Adrenal gland (tissue), 12 donors: ENCODE data around the gene TNMD. TPM values are rescaled to one million over a fixed set of nuclear protein-coding genes. Genes with fewer than 3 reads are reported as not detected.

Source experiments
- DNase-seq, 7 donors: peaks; one replicate each; pipeline ENCODE4 v3.0.0-alpha.2; 2019 to 2020
- H3K27ac ChIP-seq, 5 donors: fragments of 200-600 bp; sonication (generic) in 4 of 5; 1 replicate in 3 of 5; 2 replicates in 2 of 5; pipeline versions ENCODE4 v1.5.1 to v1.8.0; 2016 to 2020; ENCODE audit warnings: mild to moderate bottlenecking in 1 of 5
- H3K27me3 ChIP-seq: fragments of 200-600 bp; 2 replicates; pipeline ENCODE4 v1.8.0; 2021
- H3K36me3 ChIP-seq, 2 donors: fragments of 200-600 bp; replicated peaks in 1 of 2; 1 replicate in 1 of 2; 2 replicates in 1 of 2; pipeline versions ENCODE4 v1.5.1 to v1.8.0; 2018 to 2022
- H3K4me1 ChIP-seq, 2 donors: fragments of 200-600 bp; replicated peaks in 1 of 2; 1 replicate in 1 of 2; 2 replicates in 1 of 2; pipeline versions ENCODE4 v1.5.1 to v1.8.0; 2018 to 2021
- H3K4me3 ChIP-seq, 4 donors: fragments of 200-600 bp; sonication (generic) in 3 of 4; one replicate each; pipeline ENCODE4 v1.5.1; 2016 to 2018
- H3K9me3 ChIP-seq, 3 donors: fragments of 200-600 bp; sonication (generic) in 1 of 3; replicated peaks in 1 of 3; 1 replicate in 2 of 3; 2 replicates in 1 of 3; pipeline versions ENCODE4 v1.5.1 to v1.8.0; 2016 to 2021
- CTCF ChIP-seq, 6 experiments: fragments of 450-650 bp in 4 of 6; fragments of 200-600 bp in 2 of 6; sonication (generic) in 1 of 6; IDR thresholded peaks; 1 replicate in 5 of 6; 2 replicates in 1 of 6; pipeline versions ENCODE4 v1.5.1 to v1.8.0; 2016 to 2021; ENCODE audit warnings: antibody characterized with exemption in 6 of 6, mild to moderate bottlenecking in 2 of 6, moderate library complexity in 1 of 6
- POLR2A ChIP-seq, 2 donors: fragments of 450-650 bp; IDR thresholded peaks; one replicate each; pipeline ENCODE4 v1.6.1; 2017; ENCODE audit warnings: antibody characterized with exemption in 2 of 2, mild to moderate bottlenecking in 2 of 2, moderate library complexity in 1 of 2
- WGBS, 4 donors: extraction: QIAGEN DNeasy Blood & Tissue Kit in 2 of 4; methylation state at CpG; one replicate each; pipeline versions ENCODE4 v1.1.5 to v1.1.7; 2013 to 2017; 5-methylcytosine and 5-hydroxymethylcytosine counted together
- intact Hi-C, 2 donors: fragments of 100-400 bp; cut with DNase I; formaldehyde crosslinking; loops; one replicate each; pipeline versions ENCODE4 v1.14.1 to v1.15.0; 2022 to 2023
- polyA plus RNA-seq, 3 donors: library from polyadenylated mRNA; stranded (reverse); fragments of 200-250 nt in 2 of 3; fragments of 350-450 nt in 1 of 3; fragmentation: Illumina TruSeq in 1 of 3; extraction: RNeasy Lipid Tissue Mini Kit (QIAGEN cat#74804) in 1 of 3; gene quantifications; one replicate each; pipeline ENCODE4 v1.2.3, GENCODE V29; 2013 to 2014
- total RNA-seq, 9 donors: library from RNA; depleted of rRNA in 4 of 9; stranded (reverse); fragments of >200 nt in 4 of 9; fragments of 120-200 nt in 1 of 9; fragmentation: NEBNext Ultra II Directional in 1 of 9; extraction: Animal tissue kit (Norgen Biotek cat#: 25700) in 1 of 9; gene quantifications; one replicate each; pipeline versions ENCODE4 v1.1.0 to v1.2.4, GENCODE V29; 2013 to 2023
- donor health status: healthy with polysubstance abuse.
- donor health status: Bipolar disorder and iron deficiency.
- donor health status: DM: yes; HTN: yes; CAD: no.
- donor health status: DM: no; HTN: no; CAD: no.
- donor health status: DM: no; HTN: no; CAD: no.
- donor health status: DM: yes; HTN: yes; CAD: no.

TNMD gene
- total and polyA plus RNA-seq, 12 donors = 0.14 to 0.67 (median 0.24) TPM; not detected in 7

DNA sequence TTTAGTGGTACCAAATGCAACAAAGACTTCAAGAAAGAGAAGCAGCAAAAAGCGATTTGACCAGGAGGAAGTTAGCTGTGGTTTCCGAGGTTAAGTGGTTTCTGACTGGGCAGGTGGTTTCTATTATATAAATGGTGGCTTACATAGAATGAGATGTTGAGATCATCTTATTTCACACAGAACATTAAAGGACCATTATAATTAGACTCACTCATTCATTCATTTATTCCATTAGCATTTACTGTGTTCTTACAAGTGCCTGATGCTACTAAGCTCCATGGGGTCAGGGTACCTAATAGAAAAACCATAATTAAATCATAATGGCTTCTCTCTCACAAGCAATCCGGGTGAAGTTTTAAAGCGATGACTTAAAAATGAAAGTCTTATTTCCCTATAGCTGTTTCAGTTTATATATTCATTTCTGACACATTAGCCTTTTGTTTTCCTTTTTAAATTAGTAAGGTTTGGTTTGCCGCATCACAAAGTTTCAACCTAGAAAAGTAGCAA, 41.3 kb downstream of the TNMD start:
- DNase-seq = no peak
- no peaks in the 10 kb centered on the region for H3K4me1 ChIP-seq
- no peaks in the 10 kb centered on the region for H3K27me3 ChIP-seq
- no peaks in the 10 kb centered on the region for H3K9me3 ChIP-seq
- TF ChIP-seq CTCF (IDR thresholded peaks at IDR 0.05) (no peak), POLR2A (IDR thresholded peaks at IDR 0.05) (no peak)
- no peak overlapping the region for H3K4me3 ChIP-seq
- 71 to 80% (median 75%) methylated on average over 5 of the region's 5 CpGs for WGBS, 4 donors
- H3K27ac ChIP-seq = no peak overlapping the region
- no peaks in the 10 kb centered on the region for H3K36me3 ChIP-seq
- intact Hi-C loops = no loop called here

DNA sequence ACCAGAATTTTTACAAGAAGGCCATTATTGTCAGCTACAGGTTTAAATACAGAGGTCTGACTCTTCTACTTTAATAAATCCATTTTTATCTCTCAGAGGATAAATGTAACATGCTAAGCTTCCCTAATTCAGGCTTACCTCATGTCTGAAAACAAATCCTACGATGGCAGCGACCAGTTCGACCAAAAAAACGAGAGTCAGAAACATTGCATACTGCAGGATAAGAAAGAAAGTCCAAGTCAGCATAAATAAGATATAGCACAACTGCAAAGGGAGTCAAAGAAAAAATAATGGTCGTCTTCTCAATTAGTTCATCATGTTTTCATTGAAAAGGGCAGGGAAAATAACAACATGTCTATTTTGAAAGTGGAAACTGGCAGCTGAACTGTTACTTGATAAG, 50.3 kb downstream of the TNMD start:
- DNase-seq = no peak
- H3K27me3 ChIP-seq = peaks cover 7% of the 10 kb centered on the region
- TF ChIP-seq POLR2A (IDR thresholded peaks at IDR 0.05) (no peak), CTCF (IDR thresholded peaks at IDR 0.05) (no peak)
- no peaks in the 10 kb centered on the region for H3K36me3 ChIP-seq
- no peaks in the 10 kb centered on the region for H3K4me1 ChIP-seq
- H3K4me3 ChIP-seq = no peak overlapping the region
- intact Hi-C loops = no loop called here
- no peaks in the 10 kb centered on the region for H3K9me3 ChIP-seq
- no peak overlapping the region for H3K27ac ChIP-seq
- WGBS, 4 donors = 55 to 81% (median 65%) methylated on average over 5 of the region's 5 CpGs

DNA sequence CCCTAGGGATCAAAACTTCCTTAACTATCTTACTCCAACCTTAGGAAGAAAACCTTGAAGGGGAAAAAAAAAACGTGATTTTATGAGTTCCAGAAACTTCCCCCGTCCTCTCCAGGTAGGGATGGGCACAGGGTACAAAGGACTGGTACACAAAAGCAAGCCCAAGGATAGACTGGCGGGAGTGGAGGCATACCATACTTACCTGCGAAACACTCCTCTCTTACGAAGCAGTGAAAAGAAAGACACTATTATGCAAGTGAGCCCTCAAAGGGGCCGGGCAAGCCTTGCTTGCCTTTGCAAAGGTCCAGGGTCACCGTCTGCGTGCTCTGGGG, 51.2 kb downstream of the TNMD start:
- H3K36me3 ChIP-seq = no peaks in the 10 kb centered on the region
- TF ChIP-seq CTCF (IDR thresholded peaks at IDR 0.05) = no peak
- no peak for TF ChIP-seq POLR2A (IDR thresholded peaks at IDR 0.05)
- no peak for DNase-seq
- intact Hi-C loops = no loop called here
- WGBS, 4 donors = 20 to 53% (median 25%) methylated on average over 8 of the region's 8 CpGs
- peaks cover 12% of the 10 kb centered on the region for H3K27me3 ChIP-seq
- H3K4me3 ChIP-seq = peak overlapping the region in 3 of 4 donors; percentile 8 to 61 (median 20)
- H3K27ac ChIP-seq = peak overlapping the region in 2 of 5 donors; percentile 15 to 56
- H3K9me3 ChIP-seq = no peaks in the 10 kb centered on the region
- H3K4me1 ChIP-seq = no peaks in the 10 kb centered on the region

GRCh38 chrX:100636321-100636991, 51.7 kb downstream of the TNMD start, which contains the start of gene TSPAN6:
TSPAN6 (minus strand) TSS chrX:100636806; CDS start chrX:100636694, 112 bp downstream.
- H3K36me3 ChIP-seq = no peaks in the 10 kb centered on the region
- TF ChIP-seq POLR2A (IDR thresholded peaks at IDR 0.05) = peak in 1 of 2 donors; percentile 33
- peak; percentile 24 to 54 (median 38) for TF ChIP-seq CTCF (IDR thresholded peaks at IDR 0.05)
- peak within 1 kb of the TSS in 2 of 5 donors; percentile 15 to 56 for H3K27ac ChIP-seq
- H3K27me3 ChIP-seq = peaks cover 12% of the 10 kb centered on the region
- intact Hi-C loops = no loop called here
- peak; percentile 76 to 88 (median 81) for DNase-seq
- H3K4me1 ChIP-seq = no peaks in the 10 kb centered on the region
- H3K4me3 ChIP-seq = peak within 1 kb of the TSS; percentile 8 to 61 (median 22)
- no peaks in the 10 kb centered on the region for H3K9me3 ChIP-seq
- 1 to 47% (median 16%) methylated on average over 15 to 51 of the region's 51 CpGs for WGBS, 4 donors
